Peyer's patch (tissue), 4 donors: Measurements from ENCODE around the gene CROCC.
"Not testable (repeated sequence)": the region's sequence is repeated elsewhere in the genome, so short reads cannot be mapped to it uniquely, and the experiment has no call there.

Experiments
- POLR2A ChIP-seq, 2 donors: fragments of 450-650 bp; IDR thresholded peaks; one replicate each; pipeline ENCODE4 v1.5.1; 2017; ENCODE audit warnings: antibody characterized with exemption in 2 of 2, mild to moderate bottlenecking in 2 of 2, moderate library complexity in 2 of 2
- TF ChIP-seq, protein P1 (sequence below), 6 experiments: fragments of 450-650 bp in 4 of 6; fragments of 200-600 bp in 2 of 6; sonication (generic) in 1 of 6; IDR thresholded peaks; one replicate each; pipeline ENCODE4 v1.5.1; 2017 to 2019; ENCODE audit warnings: antibody characterized with exemption in 6 of 6, mild to moderate bottlenecking in 3 of 6, moderate library complexity in 1 of 6

DNA sequence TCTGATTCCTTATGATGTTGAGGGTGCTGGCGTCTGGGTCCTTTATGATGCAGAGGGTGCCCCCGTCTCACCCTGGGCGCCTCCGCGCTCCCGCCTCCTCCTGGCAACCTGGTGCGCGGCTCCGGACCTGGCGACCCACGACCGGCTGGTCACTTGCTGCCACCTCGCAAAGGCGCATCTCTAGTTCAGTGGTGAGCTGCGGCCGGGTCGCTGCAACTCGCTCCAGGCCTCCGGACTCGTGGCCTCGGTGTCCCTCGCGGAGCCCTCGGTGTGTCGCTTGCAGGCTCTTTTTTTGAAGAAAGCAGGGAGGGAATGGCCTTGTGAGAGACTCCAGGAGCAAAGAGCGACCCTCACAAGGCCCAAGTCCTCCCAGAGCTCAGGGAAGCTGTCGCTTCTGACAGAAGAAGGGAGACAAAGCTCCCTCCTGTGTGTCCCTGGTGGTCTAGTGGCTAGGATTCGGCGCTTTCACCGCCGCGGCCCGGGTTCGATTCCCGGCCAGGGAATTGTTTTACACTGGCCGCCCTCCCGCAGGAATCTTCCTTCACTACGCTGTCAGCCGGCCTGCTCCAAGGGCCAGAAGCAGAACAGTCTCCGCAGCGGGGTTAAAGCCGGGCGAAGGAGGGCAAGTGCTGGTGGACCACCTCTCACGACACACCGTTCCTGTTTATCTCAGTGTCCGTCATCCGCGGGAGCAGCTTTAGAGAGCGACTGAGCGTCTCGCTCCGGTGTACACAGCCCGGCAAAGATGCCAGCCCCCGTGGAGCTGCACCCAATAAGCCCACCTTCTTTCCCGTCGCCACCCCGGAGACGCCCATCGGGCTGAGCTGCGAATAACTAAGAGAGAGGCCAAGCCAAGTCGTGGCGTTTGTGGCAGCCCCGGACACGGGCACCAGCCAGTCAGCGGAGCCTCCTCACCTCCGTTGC is 49.3 kb upstream of the CROCC start:
- TF ChIP-seq POLR2A (IDR thresholded peaks at IDR 0.05), result not testable (repeated sequence)
- TF ChIP-seq, protein P1, sequence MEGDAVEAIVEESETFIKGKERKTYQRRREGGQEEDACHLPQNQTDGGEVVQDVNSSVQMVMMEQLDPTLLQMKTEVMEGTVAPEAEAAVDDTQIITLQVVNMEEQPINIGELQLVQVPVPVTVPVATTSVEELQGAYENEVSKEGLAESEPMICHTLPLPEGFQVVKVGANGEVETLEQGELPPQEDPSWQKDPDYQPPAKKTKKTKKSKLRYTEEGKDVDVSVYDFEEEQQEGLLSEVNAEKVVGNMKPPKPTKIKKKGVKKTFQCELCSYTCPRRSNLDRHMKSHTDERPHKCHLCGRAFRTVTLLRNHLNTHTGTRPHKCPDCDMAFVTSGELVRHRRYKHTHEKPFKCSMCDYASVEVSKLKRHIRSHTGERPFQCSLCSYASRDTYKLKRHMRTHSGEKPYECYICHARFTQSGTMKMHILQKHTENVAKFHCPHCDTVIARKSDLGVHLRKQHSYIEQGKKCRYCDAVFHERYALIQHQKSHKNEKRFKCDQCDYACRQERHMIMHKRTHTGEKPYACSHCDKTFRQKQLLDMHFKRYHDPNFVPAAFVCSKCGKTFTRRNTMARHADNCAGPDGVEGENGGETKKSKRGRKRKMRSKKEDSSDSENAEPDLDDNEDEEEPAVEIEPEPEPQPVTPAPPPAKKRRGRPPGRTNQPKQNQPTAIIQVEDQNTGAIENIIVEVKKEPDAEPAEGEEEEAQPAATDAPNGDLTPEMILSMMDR (IDR thresholded peaks at IDR 0.05), result not testable (repeated sequence)
